DND-41 (cell line): ENCODE data around the gene CDC25A.

Source experiments
- ATAC-seq: fragments of 200-7000 bp; cut with Tn5 transposase; 3 replicates; pipeline ENCODE4 v1.9.1; 2021; ENCODE audit warnings: low read depth; ENCODE audit not compliant: insufficient read depth
- DNase-seq: peaks from one replicate; pipeline ENCODE4 v3.0.0-alpha.2; 2020
- H2AFZ ChIP-seq: 2 replicates; pipeline ENCODE4 v1.6.0; 2012; ENCODE audit warnings: low read depth, low read length
- H3K27ac ChIP-seq: 2 replicates; pipeline ENCODE4 v1.5.1; 2012; ENCODE audit warnings: low read length, inconsistent platforms
- H3K27me3 ChIP-seq: fragments of 200-600 bp; sonication (generic); 2 replicates; pipeline ENCODE4 v1.6.0; 2012; ENCODE audit warnings: low read length, mild to moderate bottlenecking, inconsistent platforms; ENCODE audit not compliant: insufficient read depth, poor library complexity
- H3K36me3 ChIP-seq: 2 replicates; pipeline ENCODE4 v1.5.1; 2012; ENCODE audit warnings: low read length, inconsistent platforms; ENCODE audit not compliant: insufficient read depth
- H3K4me1 ChIP-seq: 2 replicates; pipeline ENCODE4 v1.5.1; 2012; ENCODE audit warnings: mild to moderate bottlenecking, low read length; ENCODE audit not compliant: insufficient read depth
- H3K4me2 ChIP-seq: 2 replicates; pipeline ENCODE4 v1.6.0; 2012; ENCODE audit warnings: mild to moderate bottlenecking, moderate library complexity, low read length, inconsistent platforms; ENCODE audit not compliant: insufficient read depth
- H3K4me3 ChIP-seq, 2 experiments: fragments of 200-600 bp in 1 of 2; shearing (Covaris generic) in 1 of 2; 2 replicates each; pipeline ENCODE4 v1.5.1; 2012 to 2016; ENCODE audit warnings: inconsistent platforms in 2 of 2, low read length in 2 of 2, mild to moderate bottlenecking in 2 of 2, low read depth in 1 of 2, moderate library complexity in 1 of 2
- H3K79me2 ChIP-seq: 2 replicates; pipeline ENCODE4 v1.6.0; 2012; ENCODE audit warnings: low read length, inconsistent platforms; ENCODE audit not compliant: insufficient read depth
- H3K9ac ChIP-seq: 2 replicates; pipeline ENCODE4 v1.6.0; 2012; ENCODE audit warnings: low read depth, mild to moderate bottlenecking, inconsistent platforms, low read length, moderate library complexity
- H3K9me3 ChIP-seq: 2 replicates; pipeline ENCODE4 v1.5.1; 2012; ENCODE audit warnings: low read length, moderate library complexity, mild to moderate bottlenecking, inconsistent platforms; ENCODE audit not compliant: insufficient read depth, severe bottlenecking
- H4K20me1 ChIP-seq: 2 replicates; pipeline ENCODE4 v1.6.0; 2012; ENCODE audit warnings: low read length; ENCODE audit not compliant: insufficient read depth
- CTCF ChIP-seq: IDR thresholded peaks from 2 replicates; pipeline ENCODE4 v1.5.1; 2012; ENCODE audit warnings: borderline replicate concordance, low read length, moderate library complexity, mild to moderate bottlenecking; ENCODE audit not compliant: poor library complexity, severe bottlenecking; ENCODE audit errors: extremely low read depth
- EZH2 ChIP-seq: IDR thresholded peaks from 3 replicates; pipeline ENCODE4 v1.6.1; 2012; ENCODE audit warnings: borderline replicate concordance, low read depth, mild to moderate bottlenecking, moderate library complexity, low read length, inconsistent platforms; ENCODE audit not compliant: severe bottlenecking

The CDC25A gene

GRCh38 chr3:48142316-48142870, 45.8 kb downstream of the CDC25A start:
- no peak overlapping the region for H3K4me2 ChIP-seq
- no peak for TF ChIP-seq EZH2
- TF ChIP-seq CTCF = no peak

GRCh38 chr3:48141604-48142137, 46.5 kb downstream of the CDC25A start:
- H3K27ac ChIP-seq = no peak overlapping the region
- no peak overlapping the region for H3K9ac ChIP-seq
- H3K9me3 ChIP-seq = no peaks in the 10 kb centered on the region
- H3K27me3 ChIP-seq = no peaks in the 10 kb centered on the region
- no peaks in the 10 kb centered on the region for H3K4me1 ChIP-seq
- no peak for TF ChIP-seq CTCF
- no peak for TF ChIP-seq EZH2
- H3K4me2 ChIP-seq = no peak overlapping the region
- DNase-seq (no peak), ATAC-seq (no peak)
- no peak overlapping the region for H2AFZ ChIP-seq
- H4K20me1 ChIP-seq = no peaks in the 10 kb centered on the region
- H3K79me2 ChIP-seq = no peaks in the 10 kb centered on the region
- no peak overlapping the region for H3K4me3 ChIP-seq
- no peaks in the 10 kb centered on the region for H3K36me3 ChIP-seq

More at GRCh38 chr3:48142316-48142870, 45.8 kb downstream of the CDC25A start:
- Histone ChIP-seq H3K36me3 (no peaks in the 10 kb centered on the region), H3K79me2 (no peaks in the 10 kb centered on the region), H3K27ac (no peak overlapping the region), H3K27me3 (no peaks in the 10 kb centered on the region), H2AFZ (no peak overlapping the region), H3K9me3 (no peaks in the 10 kb centered on the region), H3K9ac (no peak overlapping the region), H3K4me3 (no peak overlapping the region), H3K4me1 (no peaks in the 10 kb centered on the region), H4K20me1 (no peaks in the 10 kb centered on the region)
- ATAC-seq = no peak
- DNase-seq = no peak

- no peaks in the 10 kb centered on the region for H3K36me3 ChIP-seq
- H4K20me1 ChIP-seq = no peaks in the 10 kb centered on the region
- H3K4me3 ChIP-seq = no peak overlapping the region
- H3K27me3 ChIP-seq = no peaks in the 10 kb centered on the region
- no peaks in the 10 kb centered on the region for H3K4me1 ChIP-seq
- no peaks in the 10 kb centered on the region for H3K9me3 ChIP-seq
- no peak overlapping the region for H3K27ac ChIP-seq
- DNase-seq = no peak
- no peaks in the 10 kb centered on the region for H3K79me2 ChIP-seq
- no peak overlapping the region for H3K9ac ChIP-seq
- no peak for TF ChIP-seq EZH2
- TF ChIP-seq CTCF = no peak
- no peak for ATAC-seq
- no peak overlapping the region for H2AFZ ChIP-seq
- no peak overlapping the region for H3K4me2 ChIP-seq
Observed at GRCh38 chr3:48140936-48141603, 47.1 kb downstream of the CDC25A start.
